Colonic mucosa (tissue), 4 donors: ENCODE measurements around the gene MANEA. TPM values are rescaled to one million over a fixed set of nuclear protein-coding genes. Genes with fewer than 3 reads are reported as not detected.

Experiments
- DNase-seq: peaks from one replicate; pipeline ENCODE4 v3.0.0-alpha.2; 2020
- H3K27ac ChIP-seq: fragments of 200-600 bp; one replicate; pipeline ENCODE4 v1.8.0; 2021
- H3K27me3 ChIP-seq: fragments of 200-600 bp; one replicate; pipeline ENCODE4 v1.8.0; 2021
- H3K36me3 ChIP-seq: fragments of 200-600 bp; one replicate; pipeline ENCODE4 v1.8.0; 2021
- H3K4me1 ChIP-seq: fragments of 200-600 bp; one replicate; pipeline ENCODE4 v1.8.0; 2021; ENCODE audit warnings: mild to moderate bottlenecking
- H3K4me3 ChIP-seq: fragments of 200-600 bp; one replicate; pipeline ENCODE4 v1.8.0; 2021
- H3K9ac ChIP-seq, 2 donors: one replicate each; pipeline ENCODE4 v1.7.0; 2013; ENCODE audit warnings: control low read depth in 2 of 2, low read depth in 2 of 2, low read length in 2 of 2
- H3K9me3 ChIP-seq: fragments of 200-600 bp; one replicate; pipeline ENCODE4 v1.8.0; 2021
- intact Hi-C: fragments of 100-400 bp; cut with DNase I; formaldehyde crosslinking; loops from one replicate; pipeline ENCODE4 v1.14.1; 2022
- total RNA-seq, 2 donors: library from RNA; stranded (reverse); fragmentation: NEBNext Ultra II Directional in 1 of 2; extraction: Animal tissue kit (Norgen Biotek cat#: 25700) in 1 of 2; gene quantifications; one replicate each; pipeline ENCODE4 v1.2.1, GENCODE V29; 2021
- TF ChIP-seq, protein P1 (sequence below): fragments of 200-600 bp; IDR thresholded peaks from one replicate; pipeline ENCODE4 v1.8.0; 2022; ENCODE audit warnings: antibody characterized with exemption, mild to moderate bottlenecking
- donor health status: healthy.
- donor health status: DM: no; HTN: no; CAD: no.
- donor health status: DM: no; HTN: no; CAD: no.

The MANEA gene
- 1 to 10 TPM; 4.9 to 7.5 TPM for total RNA-seq

DNA sequence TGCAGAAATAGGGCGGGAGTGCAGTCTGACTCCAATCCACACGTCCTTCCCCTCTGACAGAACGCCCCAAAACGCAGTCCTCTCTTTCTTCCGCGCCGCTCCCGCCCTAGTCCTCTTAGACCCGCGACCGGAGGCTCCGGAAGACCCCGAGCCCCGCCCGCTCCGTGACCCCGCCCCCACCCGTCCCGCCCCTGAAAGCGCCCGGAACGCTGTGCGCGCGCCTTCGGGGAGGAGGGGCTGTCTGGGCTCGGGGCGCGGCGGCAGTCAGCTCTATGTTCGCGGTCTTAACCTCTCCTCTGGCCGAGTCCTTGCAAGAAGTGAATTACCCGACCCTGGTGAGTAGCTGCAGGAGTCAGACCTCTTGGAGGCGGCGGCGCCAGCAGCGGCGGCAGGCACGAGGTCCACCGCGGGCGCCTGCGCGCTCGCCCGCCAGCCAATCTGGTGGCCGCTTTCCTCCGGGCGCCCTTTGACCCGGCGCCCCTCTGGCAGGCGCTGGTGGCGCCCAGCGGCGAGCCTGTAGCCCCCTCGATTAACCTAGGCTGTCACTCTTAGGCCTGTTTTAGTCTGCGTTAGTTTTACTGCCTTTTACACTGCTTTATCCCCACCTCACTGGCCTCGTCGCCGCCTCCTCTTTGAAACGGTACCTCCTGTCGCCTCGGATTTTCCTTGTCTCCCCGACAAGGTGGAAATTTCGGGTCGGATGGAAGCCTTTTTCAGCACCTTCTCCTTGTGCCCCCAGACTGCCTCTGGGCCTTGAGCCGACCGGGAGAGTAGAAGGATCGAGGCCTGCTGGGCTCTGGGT, at the start of gene MANEA:
Gene MANEA, plus strand, starts transcription at position 232 of the 802 bp plus-strand sequence. CDS start 8,905 bp downstream, outside the sequence.
- Histone ChIP-seq H3K4me1 (no peaks in the 10 kb centered on the region), H3K4me3 (peak within 1 kb of the TSS; percentile 62), H3K9me3 (no peaks in the 10 kb centered on the region), H3K9ac (peak within 1 kb of the TSS; percentile 68 to 93), H3K27me3 (no peaks in the 10 kb centered on the region), H3K36me3 (no peaks in the 10 kb centered on the region), H3K27ac (peak within 1 kb of the TSS; percentile 79)
- peak; percentile 74 for DNase-seq
- TF ChIP-seq, protein P1, sequence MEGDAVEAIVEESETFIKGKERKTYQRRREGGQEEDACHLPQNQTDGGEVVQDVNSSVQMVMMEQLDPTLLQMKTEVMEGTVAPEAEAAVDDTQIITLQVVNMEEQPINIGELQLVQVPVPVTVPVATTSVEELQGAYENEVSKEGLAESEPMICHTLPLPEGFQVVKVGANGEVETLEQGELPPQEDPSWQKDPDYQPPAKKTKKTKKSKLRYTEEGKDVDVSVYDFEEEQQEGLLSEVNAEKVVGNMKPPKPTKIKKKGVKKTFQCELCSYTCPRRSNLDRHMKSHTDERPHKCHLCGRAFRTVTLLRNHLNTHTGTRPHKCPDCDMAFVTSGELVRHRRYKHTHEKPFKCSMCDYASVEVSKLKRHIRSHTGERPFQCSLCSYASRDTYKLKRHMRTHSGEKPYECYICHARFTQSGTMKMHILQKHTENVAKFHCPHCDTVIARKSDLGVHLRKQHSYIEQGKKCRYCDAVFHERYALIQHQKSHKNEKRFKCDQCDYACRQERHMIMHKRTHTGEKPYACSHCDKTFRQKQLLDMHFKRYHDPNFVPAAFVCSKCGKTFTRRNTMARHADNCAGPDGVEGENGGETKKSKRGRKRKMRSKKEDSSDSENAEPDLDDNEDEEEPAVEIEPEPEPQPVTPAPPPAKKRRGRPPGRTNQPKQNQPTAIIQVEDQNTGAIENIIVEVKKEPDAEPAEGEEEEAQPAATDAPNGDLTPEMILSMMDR, result no peak
- intact Hi-C loops, result no loop called here

GRCh38 chr6:95529762-95530161, 47.6 kb upstream of the MANEA start:
- TF ChIP-seq, protein P1, result no peak
- Histone ChIP-seq H3K27me3 (no peaks in the 10 kb centered on the region), H3K36me3 (no peaks in the 10 kb centered on the region), H3K27ac (no peak overlapping the region), H3K9me3 (no peaks in the 10 kb centered on the region), H3K4me1 (no peaks in the 10 kb centered on the region), H3K4me3 (no peak overlapping the region), H3K9ac (no peak overlapping the region)
- DNase-seq, result no peak
- intact Hi-C loops, result no loop called here

DNA sequence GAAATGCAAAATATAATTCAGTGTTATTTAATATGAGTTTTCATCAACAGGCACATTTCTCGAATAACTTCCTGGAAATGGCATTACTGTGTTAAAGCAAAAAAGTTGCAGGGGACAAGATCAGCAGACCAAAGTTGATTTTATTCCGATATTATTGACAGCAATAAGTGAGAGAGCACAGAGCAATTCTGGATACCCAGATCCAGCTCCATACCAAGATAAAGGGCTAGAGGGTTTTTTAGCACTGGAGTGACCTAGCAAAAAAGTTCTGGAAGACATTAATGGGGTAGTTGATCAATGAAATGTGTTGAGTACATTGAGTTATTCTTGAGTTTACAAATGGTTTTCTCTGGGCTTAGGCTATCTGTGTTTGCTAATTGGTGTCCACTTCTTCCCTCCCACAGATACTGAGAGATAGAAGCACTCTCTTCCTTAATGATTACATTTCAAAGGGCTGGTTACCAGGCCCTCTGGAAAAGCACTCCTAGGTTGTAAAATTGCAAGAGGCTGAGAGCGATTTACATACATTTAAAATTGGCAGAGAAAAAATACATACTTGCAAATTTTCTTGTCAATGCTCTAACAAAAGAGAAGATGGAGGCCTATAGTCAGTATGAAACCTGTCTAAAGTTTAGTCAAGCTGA, 47.0 kb upstream of the MANEA start:
- intact Hi-C loops, result no loop called here
- TF ChIP-seq, protein P1, result no peak

GRCh38 chr6:95543798-95544197, 33.5 kb upstream of the MANEA start:
- H3K9me3 ChIP-seq, result no peaks in the 10 kb centered on the region
- H3K9ac ChIP-seq, result no peak overlapping the region
- no peak overlapping the region for H3K4me3 ChIP-seq
- TF ChIP-seq, protein P1, result no peak
- no peaks in the 10 kb centered on the region for H3K36me3 ChIP-seq
- intact Hi-C loops, result no loop called here
- H3K4me1 ChIP-seq, result no peaks in the 10 kb centered on the region
- no peak overlapping the region for H3K27ac ChIP-seq
- no peak for DNase-seq
- H3K27me3 ChIP-seq, result no peaks in the 10 kb centered on the region

More for the DNA sequence above, 47.0 kb upstream of the MANEA start:
- Histone ChIP-seq H3K9ac (no peak overlapping the region), H3K9me3 (no peaks in the 10 kb centered on the region), H3K36me3 (no peaks in the 10 kb centered on the region), H3K4me1 (no peaks in the 10 kb centered on the region), H3K27ac (no peak overlapping the region), H3K4me3 (no peak overlapping the region), H3K27me3 (no peaks in the 10 kb centered on the region)
- no peak for DNase-seq

- intact Hi-C loops, result no loop called here
- TF ChIP-seq, protein P1, result no peak
- Histone ChIP-seq H3K9me3 (no peaks in the 10 kb centered on the region), H3K9ac (no peak overlapping the region), H3K27ac (no peak overlapping the region), H3K36me3 (no peaks in the 10 kb centered on the region), H3K27me3 (no peaks in the 10 kb centered on the region), H3K4me1 (no peaks in the 10 kb centered on the region), H3K4me3 (no peak overlapping the region)
- DNase-seq, result no peak
These were observed 32.7 kb upstream of the MANEA start for GRCh38 chr6:95544517-95545225.
